Body of pancreas (tissue), 4 donors: ENCODE data around the gene RAB30.
"Not testable (repeated sequence)": the region's sequence is repeated elsewhere in the genome, so short reads cannot be mapped to it uniquely, and the experiment has no call there.

Experiments
- POLR2A ChIP-seq, 3 donors: fragments of 450-650 bp; IDR thresholded peaks; one replicate each; pipeline ENCODE4 v1.6.1; 2016; ENCODE audit warnings: antibody characterized with exemption in 3 of 3, mild to moderate bottlenecking in 2 of 3
- TF ChIP-seq, protein P1 (sequence below), 7 experiments: fragments of 450-650 bp in 4 of 7; fragments of 200-600 bp in 3 of 7; sonication (generic) in 3 of 7; IDR thresholded peaks; one replicate each; pipeline ENCODE4 v1.5.1; 2016 to 2019; ENCODE audit warnings: antibody characterized with exemption in 7 of 7

DNA sequence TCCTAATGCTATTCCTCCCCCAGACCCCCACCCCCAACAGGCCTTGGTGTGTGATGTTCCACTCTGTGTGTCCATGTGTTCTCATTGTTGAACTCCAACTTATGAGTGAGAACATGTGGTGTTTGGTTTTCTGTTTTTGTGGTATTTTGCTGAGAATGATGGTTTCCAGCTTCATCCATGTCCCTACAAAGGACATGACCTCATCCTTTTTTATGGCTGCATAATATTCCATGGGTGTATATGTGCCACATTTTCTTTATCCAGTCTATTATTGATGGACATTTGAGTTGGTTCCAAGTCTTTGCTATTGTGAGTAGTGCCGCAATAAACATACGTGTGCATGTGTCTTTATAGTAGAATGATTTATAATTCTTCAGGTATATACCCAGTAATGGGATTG, 121.2 kb downstream of the RAB30 start:
- TF ChIP-seq, protein P1, sequence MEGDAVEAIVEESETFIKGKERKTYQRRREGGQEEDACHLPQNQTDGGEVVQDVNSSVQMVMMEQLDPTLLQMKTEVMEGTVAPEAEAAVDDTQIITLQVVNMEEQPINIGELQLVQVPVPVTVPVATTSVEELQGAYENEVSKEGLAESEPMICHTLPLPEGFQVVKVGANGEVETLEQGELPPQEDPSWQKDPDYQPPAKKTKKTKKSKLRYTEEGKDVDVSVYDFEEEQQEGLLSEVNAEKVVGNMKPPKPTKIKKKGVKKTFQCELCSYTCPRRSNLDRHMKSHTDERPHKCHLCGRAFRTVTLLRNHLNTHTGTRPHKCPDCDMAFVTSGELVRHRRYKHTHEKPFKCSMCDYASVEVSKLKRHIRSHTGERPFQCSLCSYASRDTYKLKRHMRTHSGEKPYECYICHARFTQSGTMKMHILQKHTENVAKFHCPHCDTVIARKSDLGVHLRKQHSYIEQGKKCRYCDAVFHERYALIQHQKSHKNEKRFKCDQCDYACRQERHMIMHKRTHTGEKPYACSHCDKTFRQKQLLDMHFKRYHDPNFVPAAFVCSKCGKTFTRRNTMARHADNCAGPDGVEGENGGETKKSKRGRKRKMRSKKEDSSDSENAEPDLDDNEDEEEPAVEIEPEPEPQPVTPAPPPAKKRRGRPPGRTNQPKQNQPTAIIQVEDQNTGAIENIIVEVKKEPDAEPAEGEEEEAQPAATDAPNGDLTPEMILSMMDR (IDR thresholded peaks at IDR 0.05), result not testable (repeated sequence)
- not testable (repeated sequence) for TF ChIP-seq POLR2A (IDR thresholded peaks at IDR 0.05)
